ENCODE results near the gene RTCB. TPM values are rescaled to one million over a fixed set of nuclear protein-coding genes. Genes with fewer than 3 reads are reported as not detected.

Gene RTCB
- polyA plus RNA-seq, 1 donor from 2014 or later, result 112 TPM

GRCh38 chr22:32343941-32344340, 68.1 kb downstream of the RTCB start:
- no peak overlapping the region for H2AFZ ChIP-seq (ENCODE audit: low read depth, low read length)
- H3K27ac ChIP-seq (ENCODE audit: low read length), result no peak overlapping the region
- no peaks in the 10 kb centered on the region for H3F3A ChIP-seq (ENCODE audit: insufficient read depth, low read length, poor library complexity, severe bottlenecking)
- no peak overlapping the region for H3K4me3 ChIP-seq (ENCODE audit: low read length)
- no peak overlapping the region for H3K9ac ChIP-seq (ENCODE audit: low read length)
- no peak overlapping the region for H3K4me2 ChIP-seq (ENCODE audit: low read length)
- TF ChIP-seq CTCF (IDR thresholded peaks at IDR 0.05; ENCODE audit: poor library complexity, severe bottlenecking), result no peak
- TF ChIP-seq REST (IDR thresholded peaks at IDR 0.05; ENCODE audit: borderline replicate concordance), result no peak
- TF ChIP-seq RAD21 (conservative IDR thresholded peaks at IDR 0.05), result no peak
- no peak for TF ChIP-seq EP300 (conservative IDR thresholded peaks at IDR 0.05; ENCODE audit: poor library complexity, severe bottlenecking)
- TF ChIP-seq POLR2AphosphoS5 (IDR thresholded peaks at IDR 0.05), result no peak
- TF ChIP-seq TAF1 (IDR thresholded peaks at IDR 0.05; ENCODE audit: low read depth), result no peak
- TF ChIP-seq MXI1 (conservative IDR thresholded peaks at IDR 0.05; ENCODE audit: poor library complexity, severe bottlenecking), result no peak
- no peak for TF ChIP-seq SMC3 (conservative IDR thresholded peaks at IDR 0.05; ENCODE audit: poor library complexity)
- TF ChIP-seq EZH2 (IDR thresholded peaks at IDR 0.05; ENCODE audit: borderline replicate concordance, insufficient read depth, low read length, poor library complexity, severe bottlenecking), result no peak
- H3K27me3 ChIP-seq (ENCODE audit: insufficient read depth, low read depth, low read length), result no peaks in the 10 kb centered on the region
- H3K9me3 ChIP-seq (ENCODE audit: low read length), result no peaks in the 10 kb centered on the region
- H3K79me2 ChIP-seq (replicated peaks; ENCODE audit: insufficient read depth, low read length), result no peaks in the 10 kb centered on the region
- no peaks in the 10 kb centered on the region for H3K9me2 ChIP-seq (ENCODE audit: insufficient read depth, low read length)
- H3K36me3 ChIP-seq (ENCODE audit: insufficient read depth, low read length), result no peaks in the 10 kb centered on the region
- no peaks in the 10 kb centered on the region for H4K20me1 ChIP-seq (ENCODE audit: insufficient read depth)

GRCh38 chr22:32342977-32343376, 69.1 kb downstream of the RTCB start:
- H2AFZ ChIP-seq (ENCODE audit: low read depth, low read length), result no peak overlapping the region
- no peaks in the 10 kb centered on the region for H3K9me3 ChIP-seq (ENCODE audit: low read length)
- H3K9me2 ChIP-seq (ENCODE audit: insufficient read depth, low read length), result no peaks in the 10 kb centered on the region
- no peak overlapping the region for H3K4me2 ChIP-seq (ENCODE audit: low read length)
- no peaks in the 10 kb centered on the region for H3K27me3 ChIP-seq (ENCODE audit: insufficient read depth, low read depth, low read length)
- H3K79me2 ChIP-seq (replicated peaks; ENCODE audit: insufficient read depth, low read length), result no peaks in the 10 kb centered on the region
- H3K4me3 ChIP-seq (ENCODE audit: low read length), result no peak overlapping the region
- no peaks in the 10 kb centered on the region for H4K20me1 ChIP-seq (ENCODE audit: insufficient read depth)
- TF ChIP-seq EZH2 (IDR thresholded peaks at IDR 0.05; ENCODE audit: borderline replicate concordance, insufficient read depth, low read length, poor library complexity, severe bottlenecking) (no peak), CTCF (IDR thresholded peaks at IDR 0.05; ENCODE audit: poor library complexity, severe bottlenecking) (no peak), MXI1 (conservative IDR thresholded peaks at IDR 0.05; ENCODE audit: poor library complexity, severe bottlenecking) (no peak), TAF1 (IDR thresholded peaks at IDR 0.05; ENCODE audit: low read depth) (no peak), POLR2AphosphoS5 (IDR thresholded peaks at IDR 0.05) (no peak), REST (IDR thresholded peaks at IDR 0.05; ENCODE audit: borderline replicate concordance) (no peak), SMC3 (conservative IDR thresholded peaks at IDR 0.05; ENCODE audit: poor library complexity) (no peak), RAD21 (conservative IDR thresholded peaks at IDR 0.05) (no peak), EP300 (conservative IDR thresholded peaks at IDR 0.05; ENCODE audit: poor library complexity, severe bottlenecking) (no peak)
- no peaks in the 10 kb centered on the region for H3F3A ChIP-seq (ENCODE audit: insufficient read depth, low read length, poor library complexity, severe bottlenecking)
- no peak overlapping the region for H3K9ac ChIP-seq (ENCODE audit: low read length)
- no peaks in the 10 kb centered on the region for H3K36me3 ChIP-seq (ENCODE audit: insufficient read depth, low read length)
- no peak overlapping the region for H3K27ac ChIP-seq (ENCODE audit: low read length)
